Activated T-helper 1 cell treated with Interleukin-2 at 50 U/mL for 16 hours (primary cell): ENCODE measurements around the gene AGAP1.

Experiments used
- DNase-seq: peaks from one replicate; pipeline ENCODE4 v3.0.0-alpha.2; 2020; ENCODE audit warnings: low read depth

AGAP1 gene

DNA sequence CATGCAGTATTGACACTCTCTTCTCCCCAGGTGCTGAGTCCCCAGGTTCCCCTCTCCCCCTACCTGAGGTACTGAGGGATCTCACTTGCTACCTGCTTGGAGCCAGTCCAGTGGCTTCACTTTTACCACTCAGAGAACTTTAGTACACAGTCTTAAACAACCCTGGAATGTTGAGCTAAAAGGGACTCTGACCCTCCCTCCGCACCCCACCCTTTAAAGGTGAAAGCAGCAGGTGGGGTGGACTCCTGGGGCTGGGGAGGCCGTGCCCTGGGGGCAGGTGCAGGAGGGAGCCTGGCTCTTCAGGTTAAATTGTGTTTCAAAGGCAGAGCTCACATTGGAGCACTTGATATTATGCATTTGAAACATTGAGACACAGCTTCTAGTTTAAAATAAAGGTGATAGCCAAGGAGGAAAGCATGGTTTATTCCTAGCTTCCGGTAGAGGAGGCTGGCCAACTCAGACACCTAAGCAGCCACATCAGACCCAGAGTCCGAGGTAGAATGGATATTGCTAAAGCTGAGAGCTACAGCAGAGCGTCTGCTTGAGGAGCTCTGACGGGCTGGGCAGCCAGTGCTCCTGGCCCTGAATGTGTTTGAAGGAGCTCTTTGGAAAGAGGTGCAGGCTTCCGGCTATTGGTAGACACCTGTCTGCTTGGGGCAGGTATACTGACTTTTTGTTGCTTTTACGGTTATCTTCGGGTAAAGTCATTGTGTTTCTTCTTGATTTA, 196.4 kb downstream of the AGAP1 start:
- no peak for DNase-seq

DNA sequence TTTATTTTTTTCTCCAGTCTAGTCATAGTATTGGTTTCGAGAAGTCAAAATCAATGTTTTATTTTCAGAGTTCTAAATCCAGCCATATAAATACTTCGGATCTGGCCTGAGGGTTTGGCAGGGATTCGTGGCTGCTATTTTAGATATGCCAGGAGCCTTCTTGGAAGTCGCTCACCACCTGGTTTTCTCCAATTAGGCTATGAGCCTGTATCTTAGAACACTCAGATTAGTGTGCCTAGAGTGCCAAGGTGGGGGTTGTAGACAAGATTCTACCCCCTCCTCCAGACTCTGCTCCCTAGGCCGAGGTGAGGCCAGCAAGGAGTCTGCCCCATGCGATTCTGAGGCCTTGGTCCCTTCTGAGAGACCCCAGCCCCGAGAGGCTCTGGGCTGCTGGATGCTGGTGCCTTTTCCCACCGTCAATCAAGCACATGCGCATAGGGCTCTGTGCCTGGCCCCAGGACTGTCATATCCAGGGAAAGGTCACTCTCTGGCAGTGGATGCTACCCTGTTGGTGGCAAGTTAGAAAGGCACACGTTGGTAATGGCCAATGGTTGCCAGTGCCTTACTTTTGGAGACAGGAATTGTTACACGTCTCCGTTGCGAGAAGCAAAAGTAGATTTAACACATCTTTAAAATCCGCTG, 197.1 kb downstream of the AGAP1 start:
- DNase-seq = no peak

DNA sequence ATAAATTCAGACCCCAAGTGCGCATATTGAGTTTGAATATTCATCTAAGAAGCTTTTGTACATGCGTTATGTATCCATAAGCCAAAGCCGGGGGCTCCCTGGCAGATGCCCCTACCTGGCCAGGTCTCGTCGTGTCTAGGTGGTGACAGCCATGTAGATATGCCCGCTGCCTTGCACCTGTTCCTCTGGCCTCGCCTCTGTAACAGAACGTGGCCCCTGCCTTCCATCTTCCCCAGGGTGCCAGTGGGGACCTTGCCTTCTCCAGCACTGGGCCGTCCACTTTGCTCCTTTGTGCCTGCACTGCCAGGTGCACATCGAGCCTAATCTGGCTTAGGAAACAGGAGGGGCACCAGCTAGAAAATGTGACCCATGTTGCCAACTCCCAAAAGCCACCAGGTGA, 198.2 kb downstream of the AGAP1 start:
- no peak for DNase-seq

DNA sequence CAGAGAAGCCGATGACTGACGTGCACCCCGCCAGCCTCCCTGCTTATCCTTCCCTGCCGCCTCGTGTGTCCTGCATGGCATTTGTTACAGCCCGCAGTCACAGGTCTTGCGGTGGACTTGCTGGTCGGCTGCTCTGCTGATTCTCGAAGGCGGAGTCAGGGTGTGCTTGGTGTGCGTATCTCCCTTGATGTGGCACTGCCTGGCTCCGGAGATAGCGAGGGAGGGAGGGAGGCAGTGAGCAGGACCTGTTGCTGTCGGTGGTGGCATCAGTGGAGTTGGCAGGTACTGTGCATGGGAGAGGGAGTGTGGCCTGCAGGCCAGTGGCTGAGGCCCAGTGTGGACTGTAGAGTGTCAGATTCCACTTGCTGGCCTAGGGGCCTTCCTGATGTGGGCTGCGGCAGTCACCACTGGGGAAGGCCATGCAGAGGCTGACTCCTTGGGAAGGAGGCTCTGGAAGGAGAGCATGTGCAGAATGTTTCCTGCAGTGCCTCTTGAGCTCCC, 198.9 kb downstream of the AGAP1 start:
- no peak for DNase-seq

DNA sequence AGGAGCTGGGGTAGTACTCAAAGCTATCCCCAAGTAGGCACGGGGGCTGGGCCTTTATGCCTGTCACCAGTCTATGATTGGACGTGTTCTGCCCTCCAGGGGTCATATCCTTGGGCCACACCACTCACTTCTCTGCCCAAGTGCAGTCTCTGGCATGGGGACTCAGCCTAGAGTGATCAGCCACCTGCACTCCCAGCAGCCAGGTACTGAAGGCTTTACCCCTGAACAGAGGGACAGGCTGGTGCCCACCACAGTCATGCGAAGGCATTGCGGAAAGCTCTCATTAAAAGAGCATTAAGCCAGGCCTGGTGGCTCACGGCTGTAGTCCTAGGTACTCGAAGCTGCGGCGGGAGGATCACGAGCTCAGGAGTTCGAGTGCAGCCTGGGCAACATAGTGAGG, 199.4 kb downstream of the AGAP1 start:
- DNase-seq = no peak

DNA sequence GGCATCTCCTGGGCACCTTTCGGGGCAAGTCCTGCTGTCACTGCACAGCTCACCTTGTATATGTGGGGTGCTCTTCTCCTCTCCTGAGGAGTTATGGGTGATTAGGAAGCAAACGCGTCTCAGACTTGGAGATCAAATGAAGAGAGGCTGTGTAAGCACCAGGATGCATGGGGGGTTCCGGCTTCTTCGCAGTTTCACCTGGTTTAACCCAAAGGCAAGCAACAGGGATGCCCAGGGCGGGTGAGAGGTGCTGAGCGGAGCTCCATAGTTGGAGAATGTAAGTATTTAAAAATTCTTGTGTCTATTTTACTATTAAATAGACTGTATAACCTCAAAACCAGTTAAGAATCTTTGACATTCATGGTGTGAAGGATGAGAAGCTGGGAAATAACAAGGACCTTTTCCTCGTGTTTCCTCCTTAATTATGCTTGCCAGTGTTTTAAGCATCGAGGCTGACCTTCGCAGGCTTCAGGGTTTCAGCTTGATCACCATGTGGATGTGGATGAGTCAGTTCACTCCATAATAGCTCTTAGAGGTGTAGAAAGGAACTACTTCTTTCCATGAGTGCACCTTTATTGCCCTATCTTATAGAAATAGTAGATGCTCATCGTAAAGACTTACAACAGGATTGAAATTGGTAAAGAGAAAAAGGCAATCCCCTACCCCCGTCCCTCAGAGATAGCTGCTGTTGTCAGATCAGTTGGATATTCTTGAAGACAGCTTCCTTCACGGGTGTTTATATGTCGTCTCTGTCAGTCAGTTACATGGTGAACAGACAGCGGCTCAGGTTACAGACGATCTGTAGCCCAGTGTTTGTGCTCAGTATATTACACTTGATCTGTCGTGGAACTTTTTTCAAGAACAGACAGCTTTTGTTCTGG, 201.1 kb downstream of the AGAP1 start:
- DNase-seq = no peak

DNA sequence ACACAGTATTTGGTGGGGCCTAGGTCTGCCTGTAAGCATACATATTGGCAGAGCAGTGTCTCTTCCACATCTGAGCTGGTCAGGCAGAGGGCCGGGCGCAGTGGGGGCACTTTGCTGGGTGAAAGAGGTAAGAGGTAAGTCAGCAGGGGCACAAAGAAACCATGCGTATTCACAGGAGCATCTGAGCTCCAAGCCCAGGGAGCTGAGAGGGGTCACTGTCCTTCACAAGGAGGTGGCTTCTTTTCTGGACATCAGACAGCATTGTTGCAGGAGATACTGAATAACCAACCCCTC, 201.7 kb downstream of the AGAP1 start:
- no peak for DNase-seq

DNA sequence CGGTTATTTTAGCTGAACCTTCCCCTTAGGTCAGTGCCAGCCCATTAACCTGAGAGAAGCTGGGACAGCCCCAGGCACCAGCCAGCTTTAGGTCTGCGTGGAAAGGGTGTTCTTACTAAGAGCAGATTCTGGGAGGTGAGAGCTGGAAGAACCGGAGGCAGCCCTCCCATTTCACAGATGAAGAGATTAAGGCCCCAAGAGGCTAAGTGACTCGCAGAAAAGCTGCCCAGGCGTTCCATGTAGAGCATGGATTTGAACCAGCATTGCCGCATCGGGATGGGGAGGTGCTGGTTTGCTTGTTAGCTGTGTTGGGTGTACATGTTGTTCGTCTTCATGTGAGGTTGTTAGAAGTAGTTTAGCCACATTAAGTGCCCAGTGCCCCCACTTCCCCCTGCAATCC, 203.2 kb downstream of the AGAP1 start:
- DNase-seq = no peak

DNA sequence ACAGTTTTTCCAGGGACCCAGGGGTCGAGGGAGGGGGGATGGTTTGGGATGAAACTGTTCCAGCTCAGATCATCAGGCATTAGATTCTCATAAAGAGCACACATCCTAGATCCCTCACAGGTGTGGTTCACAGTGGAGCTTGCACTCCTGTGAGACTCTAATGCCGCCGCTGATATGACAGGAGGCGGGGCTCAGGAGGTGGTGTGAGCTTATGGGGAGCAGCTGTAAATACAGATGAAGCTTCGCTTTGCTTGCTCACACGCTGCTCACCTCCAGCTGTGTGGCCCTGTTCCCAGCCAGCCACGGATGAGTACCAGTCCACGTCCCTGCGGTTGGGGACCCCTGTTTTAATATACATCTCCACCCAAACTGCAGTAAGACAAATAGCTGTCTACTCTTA, 204.2 kb downstream of the AGAP1 start:
- no peak for DNase-seq

DNA sequence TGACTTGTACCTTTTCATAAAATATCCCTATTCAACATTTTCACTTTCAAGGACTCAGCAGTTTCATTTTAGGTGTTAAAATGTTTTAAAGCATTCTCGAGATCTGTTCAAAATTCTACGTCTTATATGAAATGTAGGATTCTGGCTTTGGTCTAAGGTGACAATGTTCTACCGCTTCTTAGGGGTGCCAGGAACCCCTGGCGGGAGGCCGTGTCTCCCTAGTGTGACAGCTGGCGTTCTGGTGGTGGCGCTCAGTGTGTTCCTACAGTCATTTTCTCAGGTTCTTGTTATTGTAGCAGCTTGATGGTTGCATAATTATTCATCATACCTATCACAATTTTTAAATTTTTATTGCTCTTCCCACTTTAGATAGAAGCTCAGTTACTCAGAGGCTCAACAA, 204.6 kb downstream of the AGAP1 start:
- DNase-seq = no peak

DNA sequence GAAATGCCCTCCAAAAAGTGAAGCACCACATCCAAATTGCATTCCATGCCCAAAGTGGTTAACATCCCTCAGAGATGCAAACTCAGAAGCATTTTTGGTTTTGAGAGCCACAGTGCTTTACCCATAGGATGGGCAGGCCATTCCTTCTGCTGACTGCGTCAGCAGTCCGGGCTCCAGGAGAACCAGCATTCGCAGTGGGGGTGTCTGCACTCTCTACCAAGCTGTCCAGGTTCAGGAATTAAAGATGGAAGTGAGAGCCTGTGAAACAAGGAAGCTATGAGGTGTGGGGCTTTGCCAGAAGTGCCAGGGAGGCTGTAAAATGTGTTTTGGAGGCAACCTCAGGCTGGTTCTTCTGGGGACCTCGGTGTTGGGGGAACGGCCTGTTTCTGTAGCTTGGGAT, 205.7 kb downstream of the AGAP1 start:
- DNase-seq = no peak

DNA sequence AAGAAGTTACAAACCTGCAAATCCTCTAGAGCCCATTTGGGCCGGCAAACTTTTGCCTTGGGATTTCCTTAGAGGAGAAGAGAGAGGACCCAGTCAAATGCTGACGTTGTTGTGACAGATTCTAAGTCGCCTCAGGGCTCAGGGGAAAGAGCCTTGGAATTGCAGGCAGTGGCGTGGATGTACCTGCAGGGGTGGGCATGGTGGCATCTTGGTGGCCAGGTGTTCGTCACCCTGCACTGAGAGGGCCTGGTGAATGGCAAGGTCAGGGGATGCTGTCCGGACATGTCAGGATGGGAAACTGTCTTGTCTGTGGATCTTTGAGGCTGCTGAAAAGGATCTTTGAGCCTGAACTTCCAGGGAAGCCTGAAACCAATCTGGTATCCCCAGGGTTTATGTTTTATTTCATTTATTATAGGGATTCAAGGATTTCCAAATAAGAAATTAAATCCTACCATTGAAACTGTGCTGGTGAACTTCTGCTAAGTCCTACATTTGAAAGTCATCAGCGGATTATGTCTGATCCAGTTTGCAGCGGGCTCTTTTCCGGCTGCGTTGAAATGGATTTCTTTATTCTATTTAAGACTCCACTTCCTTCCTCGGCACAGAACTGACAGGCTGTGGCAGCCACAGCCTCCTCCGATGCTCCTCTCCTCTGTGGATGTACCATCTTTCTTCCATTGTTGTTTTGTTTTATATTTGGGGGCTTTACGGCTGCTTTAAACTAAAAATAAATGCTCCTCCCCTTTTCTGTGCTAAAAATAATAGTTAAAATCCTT, 207.6 kb downstream of the AGAP1 start:
- DNase-seq = no peak

DNA sequence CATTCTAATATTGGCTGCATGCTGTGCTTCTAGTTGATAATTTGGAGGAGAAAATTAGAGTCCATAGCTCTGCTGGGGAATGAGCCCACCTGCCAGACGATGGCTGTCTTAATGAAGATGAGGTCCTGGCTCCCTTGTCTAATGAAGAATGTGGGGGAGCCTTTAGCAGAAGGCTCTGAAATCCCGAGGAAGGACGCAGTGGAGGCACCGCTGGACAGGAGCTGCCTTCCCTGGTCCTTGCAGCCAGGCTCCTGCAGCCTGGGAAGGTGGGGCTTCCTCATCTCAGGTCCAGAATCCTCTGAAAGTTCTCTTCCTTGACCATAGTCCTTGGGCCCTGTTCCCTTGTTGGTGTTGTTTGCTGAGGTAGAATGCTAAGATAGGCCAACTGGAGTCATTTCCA, 208.3 kb downstream of the AGAP1 start:
- DNase-seq = no peak

DNA sequence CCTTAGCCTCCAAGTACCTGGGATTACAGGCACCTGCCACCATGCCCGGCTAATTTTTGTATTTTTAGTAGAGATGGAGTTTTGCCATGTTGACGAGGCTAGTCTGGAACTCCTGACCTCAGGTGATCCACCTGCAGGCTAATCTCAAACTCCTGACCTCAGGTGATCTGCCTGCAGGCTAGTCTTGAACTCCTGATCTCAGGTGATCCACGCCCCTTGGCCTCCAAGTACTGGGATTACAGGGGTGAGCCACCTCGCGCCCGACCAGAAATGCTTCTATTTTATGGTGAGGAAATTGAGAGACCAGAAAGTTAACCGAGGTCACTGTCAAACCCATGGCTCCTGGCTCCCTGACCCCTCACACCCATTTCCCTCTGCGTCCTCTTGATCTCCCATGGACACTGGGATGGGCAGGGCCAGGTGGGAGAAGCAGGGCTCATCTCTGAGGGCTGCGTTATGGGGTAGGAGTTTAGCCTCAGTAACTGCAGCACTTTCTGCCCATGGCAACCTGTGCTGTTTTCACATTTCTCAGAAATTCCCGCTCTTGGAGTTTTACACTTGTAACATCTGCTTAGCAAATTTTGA, 210.0 kb downstream of the AGAP1 start:
- no peak for DNase-seq

DNA sequence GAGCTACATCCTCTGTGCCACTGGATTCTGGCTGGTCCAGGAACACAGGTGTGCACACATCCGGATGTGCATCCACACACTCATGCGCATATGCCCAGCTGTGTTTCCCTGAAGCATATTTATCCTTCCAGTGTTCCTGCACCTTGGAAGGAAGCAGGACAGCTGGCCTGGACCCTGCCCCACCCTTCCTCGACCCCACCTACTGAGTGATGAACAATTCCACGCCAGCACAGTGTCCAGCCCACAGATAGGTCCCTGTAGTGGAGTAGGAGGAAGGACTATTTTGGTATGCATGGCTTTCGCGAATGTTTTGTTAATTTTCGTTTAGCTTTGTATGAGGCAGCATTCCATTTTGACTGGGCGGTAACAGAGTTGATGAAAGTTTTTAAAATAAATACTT, 211.5 kb downstream of the AGAP1 start:
- no peak for DNase-seq

DNA sequence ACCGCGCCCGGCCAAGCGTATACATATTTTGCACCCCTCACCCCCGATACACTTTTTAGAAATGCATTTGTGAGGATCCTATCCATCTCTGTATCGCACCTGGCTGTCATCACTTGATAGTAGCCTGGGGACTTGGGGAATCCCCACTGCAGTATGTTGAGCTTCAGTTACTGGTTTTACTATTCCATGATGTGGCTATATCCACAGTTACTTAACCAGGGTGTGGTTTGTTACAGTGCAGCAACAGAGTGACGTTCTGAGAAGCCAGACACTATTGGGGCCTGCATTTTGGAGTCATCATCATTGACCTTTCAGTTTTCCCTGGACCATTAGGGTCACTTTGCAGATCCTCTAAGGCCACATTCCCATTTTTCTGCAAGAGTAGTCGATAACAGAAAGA, 212.7 kb downstream of the AGAP1 start:
- DNase-seq = no peak

DNA sequence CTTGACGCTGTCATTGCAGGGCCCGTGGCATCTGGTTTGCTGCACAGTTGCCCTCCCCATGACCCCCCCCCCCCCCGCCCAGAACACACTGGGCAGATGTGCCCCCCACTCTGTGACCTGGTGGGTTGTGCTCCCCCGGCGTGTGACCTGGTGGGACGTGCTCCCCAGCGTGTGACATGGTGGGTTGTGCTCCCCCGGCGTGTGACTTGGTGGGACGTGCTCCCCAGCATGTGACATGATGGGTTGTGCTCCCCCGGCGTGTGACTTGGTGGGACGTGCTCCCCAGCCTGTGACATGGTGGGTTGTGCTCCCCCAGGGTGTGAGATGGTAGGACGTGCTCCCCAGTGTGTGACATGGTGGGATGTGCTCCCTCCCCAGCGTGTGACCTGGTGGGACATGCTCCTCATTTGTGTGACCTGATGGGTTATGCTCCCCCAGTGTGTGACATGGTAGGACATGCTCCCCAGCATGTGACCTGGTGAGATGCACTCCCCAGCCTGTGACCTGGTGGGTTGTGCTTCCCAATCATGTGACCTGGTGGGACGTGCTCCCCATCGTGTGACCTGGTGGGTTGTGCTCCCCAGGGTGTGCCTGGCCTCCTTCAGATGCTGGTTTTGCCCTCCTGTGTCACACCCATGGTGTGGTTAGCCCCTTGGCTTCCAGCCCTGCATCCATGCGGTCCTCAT, 213.7 kb downstream of the AGAP1 start:
- DNase-seq = no peak

DNA sequence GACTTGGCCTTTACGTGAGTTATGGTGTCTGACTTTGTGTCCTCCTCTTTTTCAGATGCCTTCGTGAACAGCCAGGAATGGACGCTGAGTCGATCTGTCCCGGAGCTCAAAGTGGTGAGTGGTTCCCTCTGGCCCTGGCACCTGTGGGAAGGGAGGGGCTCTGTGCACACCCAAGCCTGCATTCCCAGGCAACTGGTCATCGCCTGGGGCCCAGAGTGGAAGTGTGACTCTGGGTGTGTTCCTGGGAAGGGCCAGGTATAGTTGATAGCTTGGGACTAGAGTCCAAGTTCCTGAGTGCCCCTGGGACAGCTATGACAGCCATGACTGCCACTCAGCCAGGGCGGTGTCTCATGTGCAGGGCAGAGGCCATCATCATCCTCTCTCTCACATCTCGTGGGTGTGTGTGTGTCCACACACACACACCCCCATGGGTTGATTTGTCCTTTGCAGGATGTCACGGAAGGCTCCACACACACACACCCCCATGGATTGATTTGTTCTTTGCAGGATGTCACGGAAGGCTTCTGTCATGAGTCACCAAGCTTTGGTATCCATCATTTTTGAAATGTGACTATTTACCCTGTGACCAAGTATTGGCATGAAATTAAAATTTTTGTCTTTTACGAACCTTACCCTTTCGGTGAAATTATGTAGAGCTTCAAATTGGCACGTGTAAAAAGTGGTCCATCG, 215.4 kb downstream of the AGAP1 start:
- no peak for DNase-seq

DNA sequence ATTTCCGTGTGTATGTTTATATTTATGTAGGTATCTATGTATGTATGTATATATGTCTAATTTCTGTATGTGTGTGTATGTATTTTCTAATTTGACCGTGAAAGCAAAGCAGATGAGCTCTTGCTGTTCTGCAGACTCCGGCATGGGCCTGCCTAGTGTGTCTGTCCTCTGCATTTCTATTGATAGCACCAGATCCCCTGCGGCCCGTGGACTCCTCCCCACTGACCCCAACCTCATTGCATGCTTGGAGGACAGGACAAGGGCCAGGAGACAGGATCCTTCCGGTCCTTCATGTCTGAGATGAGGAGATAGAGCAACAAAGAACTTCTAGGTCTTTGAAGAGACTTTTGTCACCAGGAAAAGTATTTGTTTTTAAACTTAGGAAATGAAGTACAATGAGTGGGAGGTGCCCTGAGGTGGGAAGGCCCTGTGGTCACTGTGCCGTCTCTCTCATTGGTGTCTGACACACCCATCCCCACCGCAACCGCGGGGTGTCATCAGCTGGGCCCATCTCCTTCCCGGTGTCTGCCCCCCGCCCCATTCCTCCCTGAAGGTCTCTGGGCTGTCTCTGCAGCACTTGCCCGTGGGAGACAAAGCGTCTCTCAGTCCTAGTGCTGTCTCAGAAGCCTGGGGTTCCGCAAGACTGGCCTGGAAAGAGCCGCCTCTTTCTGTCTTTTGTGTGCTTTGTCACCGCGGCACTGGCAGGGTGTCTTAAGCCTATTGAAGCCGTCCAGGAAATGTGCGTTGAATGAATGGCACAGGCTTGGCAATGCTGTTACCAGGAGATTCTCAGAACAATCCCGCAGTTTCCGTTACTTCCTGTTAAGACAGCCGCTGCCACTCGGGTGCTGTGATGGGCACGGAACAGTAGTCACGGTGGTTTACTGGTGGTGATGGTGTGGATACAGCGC, 216.4 kb downstream of the AGAP1 start:
- no peak for DNase-seq

DNA sequence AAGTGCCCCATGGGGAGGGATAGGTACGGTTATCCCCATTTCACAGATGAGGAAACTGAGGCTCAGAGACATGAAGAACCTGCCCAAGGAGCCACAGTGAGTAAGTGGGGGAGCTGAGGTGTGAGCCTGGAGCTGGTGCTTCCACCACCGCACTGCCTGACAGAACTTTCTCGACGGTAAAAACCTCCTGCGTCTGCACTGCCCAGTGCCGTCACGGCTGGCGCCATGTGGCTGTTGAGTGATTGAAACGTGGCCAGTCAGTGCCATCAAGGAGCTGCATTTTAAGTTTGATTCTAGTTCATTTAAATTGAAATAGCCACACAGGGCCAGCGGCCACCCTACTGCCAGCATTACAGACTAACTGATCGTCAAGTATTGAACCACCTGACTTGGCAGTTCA, 217.1 kb downstream of the AGAP1 start:
- no peak for DNase-seq
